ENCODE data around the gene DGAT2.

DNA sequence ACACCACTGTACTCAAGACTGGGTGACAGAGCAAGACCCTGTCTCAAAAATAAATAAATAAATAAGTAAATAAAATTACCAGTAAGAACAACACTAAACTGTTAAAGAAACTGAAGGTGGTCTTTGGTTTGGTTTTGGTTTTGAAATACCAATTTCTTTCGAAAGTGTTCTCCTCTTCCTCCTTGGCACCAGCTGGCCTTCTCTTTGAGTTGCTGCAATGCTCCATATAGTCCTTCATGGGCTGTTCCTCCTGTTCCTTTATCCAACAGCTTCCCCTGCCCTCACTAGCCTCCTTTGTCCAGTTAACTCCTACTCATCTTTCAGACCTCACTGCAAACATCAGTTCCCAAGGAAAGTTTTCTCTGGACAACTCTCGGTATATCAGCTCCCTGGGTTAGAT lies 41.4 kb downstream of the DGAT2 start:
- TF ChIP-seq, protein P1, sequence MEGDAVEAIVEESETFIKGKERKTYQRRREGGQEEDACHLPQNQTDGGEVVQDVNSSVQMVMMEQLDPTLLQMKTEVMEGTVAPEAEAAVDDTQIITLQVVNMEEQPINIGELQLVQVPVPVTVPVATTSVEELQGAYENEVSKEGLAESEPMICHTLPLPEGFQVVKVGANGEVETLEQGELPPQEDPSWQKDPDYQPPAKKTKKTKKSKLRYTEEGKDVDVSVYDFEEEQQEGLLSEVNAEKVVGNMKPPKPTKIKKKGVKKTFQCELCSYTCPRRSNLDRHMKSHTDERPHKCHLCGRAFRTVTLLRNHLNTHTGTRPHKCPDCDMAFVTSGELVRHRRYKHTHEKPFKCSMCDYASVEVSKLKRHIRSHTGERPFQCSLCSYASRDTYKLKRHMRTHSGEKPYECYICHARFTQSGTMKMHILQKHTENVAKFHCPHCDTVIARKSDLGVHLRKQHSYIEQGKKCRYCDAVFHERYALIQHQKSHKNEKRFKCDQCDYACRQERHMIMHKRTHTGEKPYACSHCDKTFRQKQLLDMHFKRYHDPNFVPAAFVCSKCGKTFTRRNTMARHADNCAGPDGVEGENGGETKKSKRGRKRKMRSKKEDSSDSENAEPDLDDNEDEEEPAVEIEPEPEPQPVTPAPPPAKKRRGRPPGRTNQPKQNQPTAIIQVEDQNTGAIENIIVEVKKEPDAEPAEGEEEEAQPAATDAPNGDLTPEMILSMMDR (IDR thresholded peaks at IDR 0.05), result no peak
- TF ChIP-seq POLR2A (IDR thresholded peaks at IDR 0.05), result no peak
- TF ChIP-seq EP300 (IDR thresholded peaks at IDR 0.05), result no peak
